ENCODE results near the gene CCDC28A. TPM values are rescaled to one million over a fixed set of nuclear protein-coding genes. Genes with fewer than 3 reads are reported as not detected.

The CCDC28A gene
- total RNA-seq, 2 experiments from 2014 or later: 17.9 to 18.8 TPM

GRCh38 chr6:138818496-138819194, 45.1 kb downstream of the CCDC28A start:
- Mint-ChIP-seq H3K4me1 (ENCODE audit: low read depth) (peaks cover 30% of the 10 kb centered on the region), H3K9me3 (no peaks in the 10 kb centered on the region), H3K27ac (peak overlapping the region; percentile 50), H3K4me3 (no peak overlapping the region), H3K27me3 (peaks cover 3% of the 10 kb centered on the region), H3K36me3 (no peaks in the 10 kb centered on the region)
- ChIA-PET POLR2A (interaction anchor here (1.4 kb wide), 1 partner anchor 173 kb away, joined by 4 read pairs; no protein-coding TSS in a partner anchor), CTCF (interaction anchor here (1.5 to 6.2 kb wide), 3 partner anchors 169 to 546 kb away, joined by 4 to 67 read pairs (median 8); partner anchors contain the start of gene REPS1)
- intact Hi-C loops (cut with micrococcal nuclease): loop anchor here (2.0 to 5.0 kb wide), 4 partner anchors 52 to 344 kb away; no protein-coding TSS in a partner anchor
- DNase-seq: peak; percentile 49

GRCh38 chr6:138821519-138821918, 48.0 kb downstream of the CCDC28A start:
- POLR2A ChIA-PET: interaction anchor here (0.6 kb wide), 1 partner anchor 1926 kb away, joined by 3 read pairs; no protein-coding TSS in a partner anchor
- H3K27ac Mint-ChIP-seq: no peak overlapping the region
- H3K9me3 Mint-ChIP-seq: no peaks in the 10 kb centered on the region
- no peaks in the 10 kb centered on the region for H3K36me3 Mint-ChIP-seq
- H3K4me3 Mint-ChIP-seq: no peak overlapping the region
- CTCF ChIA-PET: interaction anchor here (1.9 kb wide), 1 partner anchor 149 kb away, joined by 4 read pairs; no protein-coding TSS in a partner anchor
- H3K4me1 Mint-ChIP-seq (ENCODE audit: low read depth): peaks cover 34% of the 10 kb centered on the region
- no peak for DNase-seq
- intact Hi-C loops (cut with micrococcal nuclease): no loop called here
- peaks cover 3% of the 10 kb centered on the region for H3K27me3 Mint-ChIP-seq

- no peak overlapping the region for H3K4me3 Mint-ChIP-seq
- H3K9me3 Mint-ChIP-seq: no peaks in the 10 kb centered on the region
Measured at GRCh38 chr6:138824482-138825144, 51.0 kb downstream of the CCDC28A start.

GRCh38 chr6:138830248-138830647, 56.7 kb downstream of the CCDC28A start:
- DNase-seq: no peak
- no peak overlapping the region for H3K4me3 Mint-ChIP-seq
- CTCF ChIA-PET: no interaction called here
- no peaks in the 10 kb centered on the region for H3K27me3 Mint-ChIP-seq
- no peak overlapping the region for H3K27ac Mint-ChIP-seq
- intact Hi-C loops (cut with micrococcal nuclease): no loop called here
- POLR2A ChIA-PET: no interaction called here
- no peaks in the 10 kb centered on the region for H3K4me1 Mint-ChIP-seq (ENCODE audit: low read depth)
- no peaks in the 10 kb centered on the region for H3K36me3 Mint-ChIP-seq
- no peaks in the 10 kb centered on the region for H3K9me3 Mint-ChIP-seq

More at GRCh38 chr6:138824482-138825144, 51.0 kb downstream of the CCDC28A start:
- ChIA-PET POLR2A (no interaction called here), CTCF (interaction anchor here (0.6 kb wide), 1 partner anchor 9 kb away, joined by 4 read pairs; no protein-coding TSS in a partner anchor)
- Mint-ChIP-seq H3K36me3 (no peaks in the 10 kb centered on the region), H3K27me3 (peaks cover 3% of the 10 kb centered on the region), H3K27ac (no peak overlapping the region), H3K4me1 (ENCODE audit: low read depth) (peaks cover 12% of the 10 kb centered on the region)
- intact Hi-C loops (cut with micrococcal nuclease): no loop called here
- peak; percentile 62 for DNase-seq

DNA sequence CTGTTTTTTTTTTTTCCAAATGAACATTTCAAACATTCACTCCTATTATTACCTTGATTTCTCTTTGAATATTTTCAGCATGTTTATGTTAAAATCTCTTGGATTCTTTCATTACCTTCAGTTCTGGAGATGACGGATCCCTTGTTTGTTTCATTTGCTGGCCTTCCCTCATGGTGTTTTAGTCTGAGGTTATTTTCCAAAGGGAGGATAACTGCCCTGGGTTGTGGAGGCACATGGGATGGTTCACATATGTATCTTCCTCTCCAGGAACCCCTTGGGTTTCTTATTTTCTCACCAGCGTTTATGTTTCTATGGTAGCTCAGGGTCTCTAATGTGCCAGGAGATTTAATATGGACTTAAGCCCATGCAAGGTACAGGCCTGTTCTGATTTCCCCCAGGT, 58.6 kb downstream of the CCDC28A start:
- POLR2A ChIA-PET: no interaction called here
- Mint-ChIP-seq H3K4me3 (no peak overlapping the region), H3K4me1 (ENCODE audit: low read depth) (no peaks in the 10 kb centered on the region), H3K27ac (no peak overlapping the region), H3K27me3 (no peaks in the 10 kb centered on the region), H3K36me3 (no peaks in the 10 kb centered on the region), H3K9me3 (no peaks in the 10 kb centered on the region)
- intact Hi-C loops (cut with micrococcal nuclease): no loop called here
- CTCF ChIA-PET: no interaction called here
- no peak for DNase-seq

DNA sequence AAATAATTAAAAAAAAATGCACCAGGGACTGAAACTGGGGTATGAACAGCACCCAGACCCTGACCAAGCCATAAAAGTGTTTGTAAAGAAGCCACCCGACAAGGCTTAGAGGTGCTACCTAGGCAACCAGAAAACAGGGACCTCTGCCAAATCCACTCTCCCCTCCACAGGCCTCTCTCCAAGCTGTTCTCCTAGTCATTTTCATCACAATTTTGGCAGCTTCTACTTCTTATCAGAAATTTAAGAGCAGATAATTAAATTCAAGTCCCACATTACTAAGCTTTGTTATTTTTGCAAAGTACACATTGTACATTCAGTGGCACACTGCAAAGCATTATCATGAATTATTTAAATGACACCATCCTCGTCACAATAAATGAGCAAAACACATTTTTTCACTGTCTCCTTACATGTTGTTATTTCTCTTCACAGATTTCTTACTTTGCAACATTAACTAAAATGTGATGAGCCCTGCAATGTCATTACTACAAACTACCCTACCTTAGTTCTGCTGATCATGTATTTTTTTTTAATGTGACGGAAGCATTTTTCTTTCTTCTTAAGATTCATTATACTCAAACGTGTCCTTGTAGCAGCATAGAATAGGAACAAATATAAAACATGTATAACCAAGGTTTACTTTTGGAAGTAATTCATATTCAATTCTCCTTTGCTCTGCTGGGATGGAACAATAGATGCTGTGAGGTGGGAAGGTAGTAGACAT, 60.4 kb downstream of the CCDC28A start:
- Mint-ChIP-seq H3K4me3 (no peak overlapping the region), H3K4me1 (ENCODE audit: low read depth) (no peaks in the 10 kb centered on the region), H3K27ac (no peak overlapping the region), H3K36me3 (no peaks in the 10 kb centered on the region), H3K27me3 (no peaks in the 10 kb centered on the region), H3K9me3 (no peaks in the 10 kb centered on the region)
- POLR2A ChIA-PET: no interaction called here
- no peak for DNase-seq
- CTCF ChIA-PET: no interaction called here
- intact Hi-C loops (cut with micrococcal nuclease): no loop called here

DNA sequence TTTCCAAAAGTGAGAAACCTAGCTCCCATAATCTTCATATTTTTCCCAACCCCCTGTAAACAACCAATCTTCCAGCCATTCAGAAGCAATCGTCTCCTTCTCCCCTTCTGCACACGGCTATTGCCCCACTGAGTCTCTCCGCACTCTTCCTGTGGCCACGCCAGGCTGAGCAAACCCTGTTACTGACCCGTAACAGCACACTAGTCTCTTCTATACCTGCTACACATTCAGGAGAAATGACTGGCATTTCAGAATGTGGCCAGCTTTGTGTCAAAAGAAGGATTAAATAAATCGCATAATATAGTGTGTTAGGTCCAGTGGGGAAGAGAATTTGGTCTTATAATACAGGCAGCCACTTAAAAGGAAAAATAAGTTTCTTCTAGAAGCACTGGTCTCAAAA, 63.7 kb downstream of the CCDC28A start:
- intact Hi-C loops (cut with micrococcal nuclease): no loop called here
- no peak for DNase-seq
- Mint-ChIP-seq H3K4me3 (no peak overlapping the region), H3K36me3 (peaks cover 3% of the 10 kb centered on the region), H3K27ac (no peak overlapping the region), H3K9me3 (no peaks in the 10 kb centered on the region), H3K27me3 (no peaks in the 10 kb centered on the region), H3K4me1 (ENCODE audit: low read depth) (no peaks in the 10 kb centered on the region)
- ChIA-PET CTCF (interaction anchor here (0.6 kb wide), 1 partner anchor 21 kb away, joined by 3 read pairs; no protein-coding TSS in a partner anchor), POLR2A (no interaction called here)

Other genes starting within 250 kb of the CCDC28A start
- not detected for gene ECT2L, start 22.3 kb downstream of the CCDC28A start, total RNA-seq
- gene REPS1, start 214.5 kb downstream of the CCDC28A start, total RNA-seq: 10 to 100 TPM; 50.7 to 57.9 TPM